Right forelimb (tissue), 1 donor: ENCODE data around the gene SEPTIN7.

Source experiments
- DNase-seq: peaks from one replicate; pipeline ENCODE4 v3.0.0-alpha.2; 2018

The SEPTIN7 gene

DNA sequence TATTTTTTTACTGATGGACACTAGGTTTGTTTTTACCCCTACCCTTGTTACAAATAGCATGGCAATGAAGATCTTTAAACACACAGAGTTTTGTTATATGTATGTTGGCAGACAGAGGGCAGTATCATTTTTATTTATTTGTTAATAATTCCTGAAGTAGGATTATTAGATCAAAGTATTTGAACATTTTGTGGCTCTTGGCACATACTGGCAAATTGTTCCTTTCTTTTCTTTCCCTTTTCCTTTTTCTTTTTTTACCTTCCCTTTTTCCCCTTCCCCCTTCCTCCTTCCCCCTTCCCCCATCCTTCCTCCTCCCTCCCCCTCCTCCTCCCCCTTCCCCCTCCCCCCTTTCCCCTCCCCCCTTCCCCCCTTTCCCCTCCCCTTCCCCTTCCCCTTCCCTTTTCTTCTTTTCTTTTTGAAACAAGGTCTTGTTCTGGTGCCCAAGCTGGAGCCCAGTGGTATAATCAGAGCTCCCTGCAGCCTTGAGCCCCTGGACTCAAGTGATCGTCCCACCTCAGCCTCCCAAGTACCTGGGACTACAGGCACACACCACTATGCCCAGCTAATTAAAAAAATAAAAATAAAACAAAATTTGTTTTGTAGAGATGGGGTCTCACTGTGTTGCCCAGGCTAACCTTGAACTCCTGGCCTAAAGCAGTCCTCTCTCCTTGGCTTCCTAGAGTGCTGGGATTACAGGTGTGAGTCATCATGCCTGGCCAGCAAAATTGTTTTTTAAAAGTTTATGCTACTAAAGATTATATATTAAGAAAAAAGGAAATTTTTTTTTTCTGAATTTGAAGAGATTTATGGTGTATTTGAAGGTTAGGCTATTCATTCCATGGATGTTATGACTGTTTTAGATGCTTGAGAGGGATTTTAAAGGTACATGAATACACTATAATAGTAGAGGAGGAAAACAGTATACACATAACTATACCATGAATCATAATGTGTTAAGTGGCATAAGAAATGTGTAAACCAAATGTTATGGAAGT lies 39.3 kb downstream of the SEPTIN7 start:
- DNase-seq: no peak

DNA sequence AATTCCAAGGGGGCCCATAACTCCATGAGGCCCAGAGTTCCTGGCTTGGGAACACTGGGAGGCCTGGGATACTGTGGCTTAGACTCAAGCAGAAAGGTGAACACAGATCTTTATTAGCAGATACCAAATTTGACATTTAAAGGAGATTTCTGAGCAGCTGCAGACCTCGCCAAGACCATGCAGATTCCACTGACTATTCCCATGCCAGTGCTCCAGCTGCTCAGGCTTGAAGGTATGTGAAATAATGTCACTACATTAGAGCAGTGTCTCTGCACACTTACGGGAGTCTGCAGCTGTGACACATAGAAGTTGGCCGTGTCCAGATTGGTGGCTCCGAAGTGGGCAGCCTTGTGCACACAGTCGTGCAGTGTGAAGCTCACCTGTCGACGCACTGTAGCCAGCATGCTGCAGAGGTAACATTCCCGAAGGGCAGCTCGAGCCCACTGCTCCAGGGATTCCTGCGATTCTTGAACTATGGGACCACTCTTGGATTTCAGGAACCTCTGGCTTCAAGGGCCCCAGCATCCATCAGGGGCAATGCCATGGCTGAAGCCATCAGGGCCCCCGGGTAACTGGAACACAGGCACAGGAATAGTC lies 46.1 kb downstream of the SEPTIN7 start:
- DNase-seq: no peak

DNA sequence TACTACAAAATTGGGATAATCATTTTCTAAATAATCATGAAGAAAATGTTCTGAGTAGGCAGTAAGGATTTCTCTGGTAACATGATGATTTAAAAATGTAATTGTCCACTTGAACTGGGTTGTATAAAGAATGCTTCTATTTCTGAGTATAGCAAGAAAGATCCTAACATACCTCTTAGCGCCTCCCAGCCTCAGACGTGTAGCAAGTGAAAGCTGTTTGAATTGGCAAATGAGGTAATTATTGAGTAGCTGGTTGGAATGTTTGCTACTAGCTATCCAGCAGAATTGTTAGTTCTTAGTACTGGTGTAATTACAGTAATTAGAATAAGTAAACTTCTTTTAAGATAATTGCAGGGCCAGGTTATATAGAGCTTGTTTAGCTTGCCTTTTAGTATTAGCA lies 47.9 kb downstream of the SEPTIN7 start:
- DNase-seq: no peak

DNA sequence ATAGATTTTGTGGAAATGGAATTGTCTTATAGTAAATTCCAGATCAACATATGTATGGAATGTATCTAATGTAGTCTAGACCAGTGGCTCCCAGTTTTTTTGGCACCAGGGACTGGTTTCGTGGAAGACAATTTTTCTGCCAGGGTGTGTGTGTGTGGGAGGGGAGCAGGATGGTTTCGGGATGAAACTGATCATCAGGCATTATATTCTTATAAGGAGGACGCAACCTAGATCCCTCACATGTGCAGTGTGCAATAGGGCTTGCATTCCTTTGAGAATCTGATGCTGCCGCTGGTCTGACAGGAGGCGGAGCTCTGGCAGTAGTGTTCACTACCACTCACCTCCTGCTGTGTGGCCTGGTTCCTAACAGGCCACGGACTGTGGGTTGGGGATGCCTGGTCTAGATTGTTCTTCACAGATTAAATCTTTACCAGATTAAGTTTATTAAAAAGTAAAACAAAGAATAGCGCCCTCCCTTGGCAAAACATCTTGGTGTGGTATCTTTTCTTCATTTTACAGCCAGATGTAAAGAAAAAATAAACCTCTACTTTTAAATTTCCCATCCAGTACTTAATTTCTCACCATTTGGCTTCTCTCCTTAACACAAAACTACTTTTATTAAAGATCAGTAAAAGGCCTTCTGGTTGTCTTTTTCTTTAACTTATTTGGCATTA lies 48.4 kb downstream of the SEPTIN7 start:
- no peak for DNase-seq

DNA sequence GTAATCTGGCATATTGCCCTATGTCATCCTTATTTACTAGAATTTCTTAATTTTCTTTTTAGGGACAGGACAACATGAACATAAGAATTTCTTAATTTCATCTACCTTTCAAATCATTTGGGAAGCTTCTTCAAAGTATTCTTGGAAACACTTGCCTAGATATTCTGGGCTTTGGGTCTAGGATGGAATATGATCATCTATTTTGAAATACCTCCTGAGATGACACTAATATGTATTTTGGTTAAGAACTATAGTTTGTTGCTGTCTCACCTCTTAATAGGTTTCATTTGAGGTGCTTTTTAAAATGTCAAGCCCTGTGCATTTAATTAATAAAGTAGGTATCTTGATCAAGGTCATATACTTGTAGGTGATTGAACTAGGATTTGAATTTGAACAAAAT lies 49.1 kb downstream of the SEPTIN7 start:
- no peak for DNase-seq
